Measurements from ENCODE around the gene CLSTN2. TPM values are rescaled to one million over a fixed set of nuclear protein-coding genes. Genes with fewer than 3 reads are reported as not detected.

CLSTN2 gene
- total RNA-seq, 2 donors from 2014 or later: 13.6 to 28.3 TPM

DNA sequence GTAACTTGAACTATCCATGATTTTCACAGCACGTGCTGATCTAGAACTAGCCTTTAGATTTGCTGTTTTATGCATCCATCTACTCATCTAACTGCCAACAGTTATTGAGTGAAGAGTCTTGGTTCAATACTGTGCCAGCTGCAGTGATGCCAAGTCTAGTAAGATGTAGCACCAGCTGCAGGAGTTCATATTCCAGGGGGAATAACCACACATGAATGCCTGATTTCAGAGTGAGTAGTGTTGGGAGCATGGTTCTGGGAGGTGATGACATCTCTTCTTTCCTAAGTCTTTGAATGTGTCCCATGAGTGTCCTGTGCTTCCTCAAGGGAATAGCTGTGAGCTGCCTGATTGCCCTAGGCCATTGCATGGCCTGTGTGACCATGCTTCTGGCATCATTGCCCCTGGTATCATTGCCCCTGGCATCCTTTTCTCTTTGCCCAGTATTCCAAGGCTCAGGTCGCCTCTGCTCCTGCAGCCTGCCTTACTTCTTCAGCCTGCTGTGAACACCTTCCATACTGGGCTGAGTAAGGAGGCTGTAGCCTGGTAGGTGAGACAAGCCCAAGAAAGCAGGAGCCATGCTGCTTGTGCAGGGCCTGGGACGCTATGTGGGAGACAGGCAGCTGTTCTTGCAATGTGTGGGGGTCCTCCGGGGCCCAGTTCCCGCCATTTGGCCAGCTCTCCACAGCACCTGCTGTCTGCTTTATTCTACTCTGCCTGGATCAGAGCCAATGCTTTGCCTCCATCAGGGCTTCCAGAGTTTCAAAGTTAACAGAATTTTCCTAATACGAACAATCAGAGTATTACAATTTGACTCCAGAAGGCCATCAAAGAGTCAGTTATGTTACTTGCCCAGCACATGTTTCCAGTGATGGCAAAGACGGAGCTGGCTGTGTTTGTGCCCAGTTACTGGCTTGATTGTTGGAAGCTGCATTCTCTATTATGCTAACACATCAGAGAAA, 73.2 kb downstream of the CLSTN2 start:
- no peak for DNase-seq (ENCODE audit: low spot score)
- no peak overlapping the region for H3K27ac ChIP-seq

DNA sequence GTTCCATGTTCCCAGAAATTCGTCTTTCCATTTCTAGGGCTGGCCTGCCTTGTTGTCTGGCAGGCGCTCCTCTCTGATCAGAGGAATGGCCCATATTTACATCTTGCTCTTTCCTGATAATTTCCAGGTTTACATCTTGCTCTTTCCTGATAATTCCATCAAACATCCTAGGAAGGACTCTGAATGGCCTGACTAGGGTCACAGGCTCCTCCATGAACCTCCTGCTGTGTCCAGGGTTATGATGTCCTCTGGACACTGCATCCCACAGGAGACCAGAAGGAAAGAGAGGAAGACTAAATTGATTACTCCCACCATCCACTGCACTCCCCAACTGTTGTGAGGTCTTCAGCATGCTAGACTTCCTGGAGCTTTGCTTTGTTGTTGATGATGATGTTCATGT, 75.4 kb downstream of the CLSTN2 start:
- no peaks in the 10 kb centered on the region for H3K36me3 ChIP-seq
- TF ChIP-seq, protein P1, sequence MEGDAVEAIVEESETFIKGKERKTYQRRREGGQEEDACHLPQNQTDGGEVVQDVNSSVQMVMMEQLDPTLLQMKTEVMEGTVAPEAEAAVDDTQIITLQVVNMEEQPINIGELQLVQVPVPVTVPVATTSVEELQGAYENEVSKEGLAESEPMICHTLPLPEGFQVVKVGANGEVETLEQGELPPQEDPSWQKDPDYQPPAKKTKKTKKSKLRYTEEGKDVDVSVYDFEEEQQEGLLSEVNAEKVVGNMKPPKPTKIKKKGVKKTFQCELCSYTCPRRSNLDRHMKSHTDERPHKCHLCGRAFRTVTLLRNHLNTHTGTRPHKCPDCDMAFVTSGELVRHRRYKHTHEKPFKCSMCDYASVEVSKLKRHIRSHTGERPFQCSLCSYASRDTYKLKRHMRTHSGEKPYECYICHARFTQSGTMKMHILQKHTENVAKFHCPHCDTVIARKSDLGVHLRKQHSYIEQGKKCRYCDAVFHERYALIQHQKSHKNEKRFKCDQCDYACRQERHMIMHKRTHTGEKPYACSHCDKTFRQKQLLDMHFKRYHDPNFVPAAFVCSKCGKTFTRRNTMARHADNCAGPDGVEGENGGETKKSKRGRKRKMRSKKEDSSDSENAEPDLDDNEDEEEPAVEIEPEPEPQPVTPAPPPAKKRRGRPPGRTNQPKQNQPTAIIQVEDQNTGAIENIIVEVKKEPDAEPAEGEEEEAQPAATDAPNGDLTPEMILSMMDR (IDR thresholded peaks at IDR 0.05): no peak
- H3K9me3 ChIP-seq: no peaks in the 10 kb centered on the region
- peaks cover 0 to 6% of the 10 kb centered on the region in 2 donors for H3K4me1 ChIP-seq
- H3K4me3 ChIP-seq: no peak overlapping the region
- DNase-seq (ENCODE audit: low spot score): no peak
- H3K27ac ChIP-seq: no peak overlapping the region
- no peaks in the 10 kb centered on the region for H3K27me3 ChIP-seq

More for the DNA sequence above, 73.2 kb downstream of the CLSTN2 start:
- no peaks in the 10 kb centered on the region for H3K27me3 ChIP-seq
- no peak overlapping the region for H3K4me3 ChIP-seq
- H3K36me3 ChIP-seq: no peaks in the 10 kb centered on the region
- H3K9me3 ChIP-seq: no peaks in the 10 kb centered on the region
- TF ChIP-seq, protein P1 (IDR thresholded peaks at IDR 0.05): no peak
- peaks cover 0 to 6% of the 10 kb centered on the region in 2 donors for H3K4me1 ChIP-seq

DNA sequence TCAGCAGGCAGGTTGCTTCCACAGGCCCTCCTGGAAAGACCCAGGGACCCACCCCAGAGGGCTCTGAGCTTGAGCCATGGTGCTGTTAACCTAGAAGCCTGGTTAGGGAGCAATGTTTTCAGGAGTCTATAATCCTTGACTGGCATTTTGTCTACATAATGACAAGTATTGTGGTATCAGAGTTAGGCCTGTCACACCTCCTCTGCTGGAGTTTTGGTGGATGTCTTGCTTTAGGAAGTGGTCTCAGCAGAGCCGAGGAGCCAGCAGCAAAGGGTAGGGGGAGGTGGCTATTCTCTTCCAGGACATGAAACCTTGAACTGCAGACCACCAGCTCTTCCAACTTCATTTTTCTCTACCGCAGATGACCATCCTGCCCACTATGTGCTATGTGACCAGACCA, 76.1 kb downstream of the CLSTN2 start:
- no peak overlapping the region for H3K4me3 ChIP-seq
- TF ChIP-seq, protein P1 (IDR thresholded peaks at IDR 0.05): no peak
- no peak for DNase-seq (ENCODE audit: low spot score)
- H3K27me3 ChIP-seq: no peaks in the 10 kb centered on the region
- peaks cover 0 to 6% of the 10 kb centered on the region in 2 donors for H3K4me1 ChIP-seq
- H3K27ac ChIP-seq: no peak overlapping the region
- H3K36me3 ChIP-seq: no peaks in the 10 kb centered on the region
- no peaks in the 10 kb centered on the region for H3K9me3 ChIP-seq

DNA sequence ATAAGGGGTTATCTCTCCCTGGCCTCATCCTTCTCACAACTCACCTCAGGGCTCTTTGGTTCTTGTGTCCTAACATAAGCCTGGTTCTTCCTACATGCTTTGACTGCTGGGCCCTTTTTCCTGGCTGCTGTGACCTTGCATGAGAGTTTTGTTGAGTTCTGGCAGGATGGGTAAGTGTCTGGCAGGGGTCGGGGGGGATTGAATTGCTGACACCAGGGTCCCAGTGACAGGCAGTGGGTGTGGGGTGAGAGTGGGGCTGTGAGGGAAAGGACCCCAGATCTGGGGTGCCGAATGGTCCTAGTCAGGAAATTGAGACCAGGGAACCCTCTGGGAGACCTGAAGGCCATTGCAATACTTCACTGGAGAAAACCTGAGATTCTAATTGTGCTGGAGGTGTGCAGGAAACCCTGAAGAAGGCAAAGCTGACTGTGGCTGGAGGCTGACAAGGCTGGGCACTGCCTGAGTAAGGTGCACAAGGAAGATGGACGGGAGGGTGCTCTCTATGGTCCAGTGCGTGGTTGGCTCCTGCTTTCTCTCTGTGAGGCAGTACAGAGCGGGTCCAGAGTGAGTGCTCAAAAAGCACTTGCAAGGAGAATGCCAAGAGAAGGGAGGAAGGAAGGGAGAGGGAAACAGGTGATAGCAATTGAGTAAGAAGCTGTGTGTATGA, 76.8 kb downstream of the CLSTN2 start:
- Histone ChIP-seq H3K4me1 (peaks cover 0 to 6% of the 10 kb centered on the region in 2 donors), H3K36me3 (no peaks in the 10 kb centered on the region), H3K27me3 (no peaks in the 10 kb centered on the region), H3K9me3 (no peaks in the 10 kb centered on the region), H3K27ac (no peak overlapping the region), H3K4me3 (no peak overlapping the region)
- no peak for DNase-seq (ENCODE audit: low spot score)
- TF ChIP-seq, protein P1 (IDR thresholded peaks at IDR 0.05): no peak

DNA sequence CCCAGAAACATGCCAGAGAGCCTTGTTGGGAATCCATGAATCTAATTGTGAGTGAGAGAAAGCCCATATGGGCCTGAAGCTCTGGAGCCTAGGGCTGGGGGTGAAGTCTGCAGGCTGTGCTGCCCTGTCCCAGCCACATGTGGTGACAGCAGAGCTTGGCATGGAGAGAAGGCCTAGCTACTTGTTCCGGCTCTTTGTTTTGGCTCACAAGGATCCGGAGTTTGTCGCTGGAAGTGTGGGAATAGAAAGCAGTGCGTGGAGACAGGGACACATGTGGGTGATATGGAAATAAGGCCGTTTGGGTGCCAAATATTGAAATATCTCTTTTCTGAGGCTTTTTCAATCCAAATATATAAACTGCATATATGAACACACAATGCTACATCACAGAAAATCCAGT, 78.2 kb downstream of the CLSTN2 start:
- Histone ChIP-seq H3K4me3 (no peak overlapping the region), H3K27me3 (no peaks in the 10 kb centered on the region), H3K9me3 (no peaks in the 10 kb centered on the region), H3K4me1 (peaks cover 0 to 3% of the 10 kb centered on the region in 2 donors), H3K27ac (no peak overlapping the region), H3K36me3 (no peaks in the 10 kb centered on the region)
- TF ChIP-seq, protein P1 (IDR thresholded peaks at IDR 0.05): no peak
- DNase-seq (ENCODE audit: low spot score): no peak

Data from right atrium auricular region (tissue), 2 donors.